ENCODE measurements around the gene AIM2. TPM values are rescaled to one million over a fixed set of nuclear protein-coding genes. Genes with fewer than 3 reads are reported as not detected.

AIM2 gene
- total RNA-seq, 1 experiment from 2014 or later, result not detected

DNA sequence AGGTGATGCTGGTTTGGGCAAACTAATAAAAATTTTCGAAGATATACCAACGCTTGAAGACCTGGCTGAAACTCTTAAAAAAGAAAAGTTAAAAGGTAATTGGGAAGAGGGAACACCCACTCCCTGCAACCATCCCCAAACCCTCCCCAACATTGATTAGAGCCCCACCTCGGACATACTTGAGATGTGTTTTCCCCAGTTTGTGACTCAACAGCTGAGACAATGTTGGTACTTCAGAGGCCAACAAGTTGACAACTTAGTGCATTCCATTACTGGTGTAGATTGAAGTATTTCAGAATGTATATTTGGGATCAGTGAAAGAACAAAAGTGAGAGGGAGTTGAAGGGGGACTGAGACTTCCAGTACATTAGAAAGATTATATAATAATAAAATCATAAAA lies 61.7 kb downstream of the AIM2 start:
- Mint-ChIP-seq H3K9me3 (ENCODE audit: unreplicated experiment) (no peaks in the 10 kb centered on the region), H3K36me3 (ENCODE audit: insufficient read depth, unreplicated experiment) (no peaks in the 10 kb centered on the region), H3K4me1 (ENCODE audit: low read depth, unreplicated experiment) (no peaks in the 10 kb centered on the region), H3K27ac (ENCODE audit: unreplicated experiment) (no peak overlapping the region), H3K4me3 (ENCODE audit: unreplicated experiment) (no peak overlapping the region), H3K27me3 (ENCODE audit: insufficient read depth, unreplicated experiment) (peaks cover 3% of the 10 kb centered on the region)
- Histone ChIP-seq H3K9me3 (no peaks in the 10 kb centered on the region), H3K4me3 (ENCODE audit: low read depth, low read length) (no peak overlapping the region), H3K36me3 (ENCODE audit: control insufficient read depth, insufficient read depth, low read length) (no peaks in the 10 kb centered on the region), H3K4me1 (no peaks in the 10 kb centered on the region), H3K27me3 (replicated peaks; ENCODE audit: control insufficient read depth, insufficient read depth, low read length) (no peaks in the 10 kb centered on the region)
- BruUV-seq (replicated peaks), result no TSS peak
- DNase-seq, result no peak
- intact Hi-C loops (cut with micrococcal nuclease; ENCODE audit: unreplicated experiment), result no loop called here
- CTCF ChIA-PET, result no interaction called here
- POLR2A ChIA-PET, result no interaction called here
- TF ChIP-seq, protein P1, sequence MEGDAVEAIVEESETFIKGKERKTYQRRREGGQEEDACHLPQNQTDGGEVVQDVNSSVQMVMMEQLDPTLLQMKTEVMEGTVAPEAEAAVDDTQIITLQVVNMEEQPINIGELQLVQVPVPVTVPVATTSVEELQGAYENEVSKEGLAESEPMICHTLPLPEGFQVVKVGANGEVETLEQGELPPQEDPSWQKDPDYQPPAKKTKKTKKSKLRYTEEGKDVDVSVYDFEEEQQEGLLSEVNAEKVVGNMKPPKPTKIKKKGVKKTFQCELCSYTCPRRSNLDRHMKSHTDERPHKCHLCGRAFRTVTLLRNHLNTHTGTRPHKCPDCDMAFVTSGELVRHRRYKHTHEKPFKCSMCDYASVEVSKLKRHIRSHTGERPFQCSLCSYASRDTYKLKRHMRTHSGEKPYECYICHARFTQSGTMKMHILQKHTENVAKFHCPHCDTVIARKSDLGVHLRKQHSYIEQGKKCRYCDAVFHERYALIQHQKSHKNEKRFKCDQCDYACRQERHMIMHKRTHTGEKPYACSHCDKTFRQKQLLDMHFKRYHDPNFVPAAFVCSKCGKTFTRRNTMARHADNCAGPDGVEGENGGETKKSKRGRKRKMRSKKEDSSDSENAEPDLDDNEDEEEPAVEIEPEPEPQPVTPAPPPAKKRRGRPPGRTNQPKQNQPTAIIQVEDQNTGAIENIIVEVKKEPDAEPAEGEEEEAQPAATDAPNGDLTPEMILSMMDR (IDR thresholded peaks at IDR 0.05; ENCODE audit: insufficient read depth in 1 of 2, low read depth in 1 of 2, low read length in 1 of 2, severe bottlenecking in 1 of 2, unreplicated experiment in 1 of 2), result no peak

DNA sequence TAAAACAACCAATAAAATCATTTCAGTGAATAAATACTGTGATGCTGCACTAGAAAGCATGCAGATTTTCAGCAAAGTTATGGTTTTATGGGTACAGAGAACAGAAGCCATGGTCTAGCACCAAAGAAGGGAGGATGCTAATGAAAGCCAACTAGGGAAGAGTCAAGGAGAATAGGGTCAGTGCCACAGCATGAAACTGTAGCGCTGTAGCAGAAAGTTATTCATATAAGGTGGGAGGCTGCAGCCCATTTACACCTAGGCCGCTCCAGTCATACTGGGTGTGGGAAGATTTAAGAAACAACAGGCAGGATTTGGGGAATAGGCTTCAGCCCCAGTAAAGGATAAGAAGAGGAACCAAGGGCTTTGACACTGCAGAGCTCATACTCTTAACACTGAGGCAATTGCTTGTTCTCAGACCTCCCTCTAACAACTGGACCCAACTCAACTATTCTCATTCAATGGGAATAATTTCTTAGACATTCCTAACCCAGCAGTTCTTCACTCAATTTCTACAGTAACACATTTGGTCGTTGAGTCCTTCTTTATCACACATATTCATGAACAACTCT lies 62.5 kb downstream of the AIM2 start:
- no TSS peak for BruUV-seq (replicated peaks)
- H3K9me3 Mint-ChIP-seq (ENCODE audit: unreplicated experiment), result no peaks in the 10 kb centered on the region
- H3K27ac Mint-ChIP-seq (ENCODE audit: unreplicated experiment), result no peak overlapping the region
- H3K36me3 ChIP-seq (ENCODE audit: control insufficient read depth, insufficient read depth, low read length), result no peaks in the 10 kb centered on the region
- no peaks in the 10 kb centered on the region for H3K4me1 ChIP-seq
- no peaks in the 10 kb centered on the region for H3K27me3 ChIP-seq (replicated peaks; ENCODE audit: control insufficient read depth, insufficient read depth, low read length)
- no peaks in the 10 kb centered on the region for H3K9me3 ChIP-seq
- intact Hi-C loops (cut with micrococcal nuclease; ENCODE audit: unreplicated experiment), result no loop called here
- ChIA-PET CTCF (no interaction called here), POLR2A (no interaction called here)
- H3K4me1 Mint-ChIP-seq (ENCODE audit: low read depth, unreplicated experiment), result no peaks in the 10 kb centered on the region
- no peaks in the 10 kb centered on the region for H3K36me3 Mint-ChIP-seq (ENCODE audit: insufficient read depth, unreplicated experiment)
- TF ChIP-seq, protein P1 (IDR thresholded peaks at IDR 0.05; ENCODE audit: insufficient read depth in 1 of 2, low read depth in 1 of 2, low read length in 1 of 2, severe bottlenecking in 1 of 2, unreplicated experiment in 1 of 2), result no peak
- DNase-seq, result no peak
- no peaks in the 10 kb centered on the region for H3K27me3 Mint-ChIP-seq (ENCODE audit: insufficient read depth, unreplicated experiment)
- H3K4me3 ChIP-seq (ENCODE audit: low read depth, low read length), result no peak overlapping the region
- no peak overlapping the region for H3K4me3 Mint-ChIP-seq (ENCODE audit: unreplicated experiment)

DNA sequence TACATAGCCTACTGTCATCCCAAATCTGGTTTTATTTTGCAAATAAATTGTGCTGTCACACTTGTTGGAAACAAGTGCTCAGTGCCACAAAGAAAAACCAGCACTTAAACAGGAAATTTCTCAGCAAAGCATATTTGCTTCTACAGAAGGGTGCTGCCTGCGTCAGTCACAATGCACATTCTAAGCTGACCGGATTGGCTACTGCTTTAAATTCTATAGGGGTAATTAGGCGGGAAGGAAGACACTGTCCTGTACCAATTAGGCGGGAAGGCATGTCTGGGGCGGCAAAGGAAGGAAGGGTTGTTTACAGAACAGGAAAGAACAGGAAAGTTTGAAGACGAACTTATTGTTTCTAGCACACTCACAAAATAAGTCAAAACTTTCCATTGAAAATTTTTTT lies 64.1 kb downstream of the AIM2 start:
- ChIA-PET CTCF (no interaction called here), POLR2A (no interaction called here)
- TF ChIP-seq, protein P1 (IDR thresholded peaks at IDR 0.05; ENCODE audit: insufficient read depth in 1 of 2, low read depth in 1 of 2, low read length in 1 of 2, severe bottlenecking in 1 of 2, unreplicated experiment in 1 of 2), result no peak
- Histone ChIP-seq H3K4me1 (no peaks in the 10 kb centered on the region), H3K9me3 (no peaks in the 10 kb centered on the region), H3K4me3 (ENCODE audit: low read depth, low read length) (no peak overlapping the region), H3K27me3 (replicated peaks; ENCODE audit: control insufficient read depth, insufficient read depth, low read length) (no peaks in the 10 kb centered on the region), H3K36me3 (ENCODE audit: control insufficient read depth, insufficient read depth, low read length) (no peaks in the 10 kb centered on the region)
- DNase-seq, result no peak
- Mint-ChIP-seq H3K27me3 (ENCODE audit: insufficient read depth, unreplicated experiment) (no peaks in the 10 kb centered on the region), H3K27ac (ENCODE audit: unreplicated experiment) (no peak overlapping the region), H3K4me3 (ENCODE audit: unreplicated experiment) (no peak overlapping the region), H3K4me1 (ENCODE audit: low read depth, unreplicated experiment) (no peaks in the 10 kb centered on the region), H3K36me3 (ENCODE audit: insufficient read depth, unreplicated experiment) (no peaks in the 10 kb centered on the region), H3K9me3 (ENCODE audit: unreplicated experiment) (no peaks in the 10 kb centered on the region)
- no TSS peak for BruUV-seq (replicated peaks)
- intact Hi-C loops (cut with micrococcal nuclease; ENCODE audit: unreplicated experiment), result no loop called here

Other genes starting within 250 kb of the AIM2 start
- gene MNDA, start 245.4 kb downstream of the AIM2 start, total RNA-seq (2022), result not detected in 2 replicates
- gene PYHIN1, start 145.2 kb downstream of the AIM2 start, total RNA-seq (2022), result not detected in 2 replicates
- gene IFI16, start 66.9 kb downstream of the AIM2 start, total RNA-seq (2022), result 0.19 TPM in 1 of 2 replicates, not detected in the other
- not detected in 2 replicates for gene CADM3, start 94.8 kb upstream of the AIM2 start, total RNA-seq (2022)
- gene ACKR1, start 128.1 kb upstream of the AIM2 start, total RNA-seq (2022), result not detected in 2 replicates
- not detected in 2 replicates for gene FCER1A, start 225.6 kb upstream of the AIM2 start, total RNA-seq (2022)

Measured in Caco-2 (cell line).